PC-9 (cell line): ENCODE data around the gene FOXP1. TPM values are rescaled to one million over a fixed set of nuclear protein-coding genes. Genes with fewer than 3 reads are reported as not detected.

ENCODE experiments used
- BruUV-seq: library from RNA; stranded (reverse); fragments of 400-500 nt; replicated peaks from 2 replicates; lab custom pipeline; 2021; lab: Mats Ljungman, UMichigan
- CTCF ChIA-PET: fragments of 300-600 bp; sonication (Branson Sonifier 250); formaldehyde crosslinking; loops from one replicate; lab custom pipeline; 2022; ENCODE audit warnings: antibody characterized with exemption; lab: Charles Lee
- POLR2A ChIA-PET: fragments of 300-600 bp; sonication (Branson Sonifier 250); formaldehyde crosslinking; loops from one replicate; lab custom pipeline; 2022; ENCODE audit warnings: antibody characterized with exemption; ENCODE audit not compliant: unreplicated experiment; lab: Charles Lee
- DNase-seq, 2 experiments: peaks; one replicate each; pipeline versions ENCODE4 v3.0.0 to v3.0.0-alpha.2; 2015 to 2022; ENCODE audit warnings: mixed read lengths in 1 of 2
- H2AFZ ChIP-seq: fragments of 200-600 bp; sonication (generic); 2 replicates; pipeline ENCODE4 v1.8.1; 2017; ENCODE audit warnings: antibody characterized with exemption
- H3F3A ChIP-seq: fragments of 200-600 bp; sonication (generic); 2 replicates; pipeline ENCODE4 v1.8.1; 2017; ENCODE audit warnings: antibody characterized with exemption, mild to moderate bottlenecking, low read depth; ENCODE audit not compliant: insufficient read depth
- H3K27ac ChIP-seq: fragments of 200-600 bp; sonication (generic); 2 replicates; pipeline ENCODE4 v1.6.1; 2016; ENCODE audit warnings: mixed run types
- H3K27me3 ChIP-seq: fragments of 200-600 bp; sonication (generic); 2 replicates; pipeline ENCODE4 v1.6.1; 2016; ENCODE audit warnings: low read depth, mixed run types; ENCODE audit not compliant: insufficient read depth
- H3K36me3 ChIP-seq: fragments of 200-600 bp; sonication (generic); 2 replicates; pipeline ENCODE4 v1.6.1; 2016; ENCODE audit warnings: low read depth, mixed run types
- H3K4me1 ChIP-seq: fragments of 200-600 bp; sonication (generic); replicated peaks from 2 replicates; pipeline ENCODE4 v1.6.1; 2016; ENCODE audit warnings: mixed run types; ENCODE audit not compliant: insufficient read depth
- H3K4me2 ChIP-seq: fragments of 200-600 bp; sonication (generic); 2 replicates; pipeline ENCODE4 v1.6.1; 2017; ENCODE audit warnings: mixed run types
- H3K4me3 ChIP-seq: fragments of 200-600 bp; sonication (generic); 2 replicates; pipeline ENCODE4 v1.6.1; 2016; ENCODE audit warnings: mixed run types
- H3K79me2 ChIP-seq: fragments of 200-600 bp; sonication (generic); 2 replicates; pipeline ENCODE4 v1.6.1; 2017; ENCODE audit warnings: low read depth, mixed run types
- H3K9me2 ChIP-seq: fragments of 200-600 bp; sonication (generic); 2 replicates; pipeline ENCODE4 v1.8.1; 2017; ENCODE audit warnings: mild to moderate bottlenecking; ENCODE audit not compliant: insufficient read depth
- H3K9me3 ChIP-seq: fragments of 200-600 bp; sonication (generic); 2 replicates; pipeline ENCODE4 v1.8.1; 2016; ENCODE audit warnings: low read depth; ENCODE audit not compliant: insufficient read depth
- H4K20me1 ChIP-seq: fragments of 200-600 bp; sonication (generic); 2 replicates; pipeline ENCODE4 v1.8.1; 2017; ENCODE audit not compliant: insufficient read depth
- CTCF ChIP-seq: fragments of 200-600 bp; sonication (generic); conservative IDR thresholded peaks from 2 replicates; pipeline ENCODE4 v1.6.1; 2017; ENCODE audit warnings: mixed run types, antibody characterized with exemption, mild to moderate bottlenecking, moderate library complexity
- EZH2 ChIP-seq: fragments of 200-600 bp; sonication (generic); IDR thresholded peaks from 2 replicates; pipeline ENCODE4 v1.8.0; 2017; ENCODE audit warnings: antibody characterized with exemption, low read depth
- intact Hi-C: fragments of 100-400 bp; cut with micrococcal nuclease; formaldehyde crosslinking; loops from one replicate; pipeline ENCODE4 v1.10.0; 2022; ENCODE audit not compliant: unreplicated experiment
- total RNA-seq: library from RNA; stranded (reverse); gene quantifications from 2 replicates; pipeline ENCODE4 v1.2.3, GENCODE V29; 2021

FOXP1 gene
- total RNA-seq, 1 experiment from 2014 or later, result 33.3 TPM

GRCh38 chr3:71143493-71143892 is 440.0 kb downstream of the FOXP1 start:
- no TSS peak for BruUV-seq
- Histone ChIP-seq H3K36me3 (no peaks in the 10 kb centered on the region), H3K4me2 (no peak overlapping the region), H3K4me3 (no peak overlapping the region), H3K27ac (no peak overlapping the region), H3K4me1 (peaks cover under 1% of the 10 kb centered on the region; the same call in 1 of the 2 replicates), H3K9me2 (no peaks in the 10 kb centered on the region), H4K20me1 (no peaks in the 10 kb centered on the region), H3F3A (no peaks in the 10 kb centered on the region), H2AFZ (no peak overlapping the region), H3K27me3 (no peaks in the 10 kb centered on the region), H3K9me3 (no peaks in the 10 kb centered on the region), H3K79me2 (no peaks in the 10 kb centered on the region)
- intact Hi-C loops, result loop anchor here (5.0 kb wide), 1 partner anchor 136 kb away; no protein-coding TSS in a partner anchor
- ChIA-PET POLR2A (no interaction called here), CTCF (no interaction called here)
- no peak for DNase-seq
- TF ChIP-seq EZH2, result no peak

- Histone ChIP-seq H3K4me3 (no peak overlapping the region), H3K9me3 (no peaks in the 10 kb centered on the region), H3K79me2 (no peaks in the 10 kb centered on the region), H3K27me3 (no peaks in the 10 kb centered on the region), H3K9me2 (no peaks in the 10 kb centered on the region), H3K36me3 (no peaks in the 10 kb centered on the region), H3K4me2 (no peak overlapping the region), H2AFZ (no peak overlapping the region), H3F3A (no peaks in the 10 kb centered on the region), H3K27ac (no peak overlapping the region), H4K20me1 (no peaks in the 10 kb centered on the region), H3K4me1 (no peaks in the 10 kb centered on the region; the same call in 1 of the 2 replicates)
- no TSS peak for BruUV-seq
- ChIA-PET CTCF (no interaction called here), POLR2A (no interaction called here)
- no peak for DNase-seq
- intact Hi-C loops, result loop anchor here (5.0 kb wide), 1 partner anchor 135 kb away; no protein-coding TSS in a partner anchor
- TF ChIP-seq CTCF (no peak), EZH2 (no peak)
These were observed 440.9 kb downstream of the FOXP1 start for GRCh38 chr3:71142441-71143161.

- Histone ChIP-seq H3K9me2 (no peaks in the 10 kb centered on the region), H3K4me2 (no peak overlapping the region), H3K79me2 (no peaks in the 10 kb centered on the region), H3K9me3 (no peaks in the 10 kb centered on the region), H3K4me1 (no peaks in the 10 kb centered on the region; the same call in 1 of the 2 replicates), H3K27ac (no peak overlapping the region), H4K20me1 (no peaks in the 10 kb centered on the region), H2AFZ (no peak overlapping the region), H3K27me3 (no peaks in the 10 kb centered on the region), H3K4me3 (no peak overlapping the region), H3K36me3 (no peaks in the 10 kb centered on the region), H3F3A (no peaks in the 10 kb centered on the region)
- ChIA-PET POLR2A (interaction anchor here (0.6 kb wide), 1 partner anchor 10 kb away, joined by 4 read pairs; no protein-coding TSS in a partner anchor), CTCF (no interaction called here)
- BruUV-seq, result no TSS peak
- intact Hi-C loops, result loop anchor here (5.0 kb wide), 1 partner anchor 133 kb away; no protein-coding TSS in a partner anchor
- TF ChIP-seq EZH2 (no peak), CTCF (no peak)
- no peak for DNase-seq
These were observed 443.1 kb downstream of the FOXP1 start for GRCh38 chr3:71140477-71140876.
